Measurements from ENCODE around the gene DGKZ. TPM values are rescaled to one million over a fixed set of nuclear protein-coding genes. Genes with fewer than 3 reads are reported as not detected.
A peak's percentile ranks its signal among the peaks of the same experiment; 100 is the strongest.

DGKZ gene
- total and polyA plus RNA-seq, 2 of the 13 experiments (the other 11 are each of a cell fraction or from before 2014, with no cell fraction given): 15.8 to 20.7 TPM

GRCh38 chr11:46392421-46393230, 45.4 kb downstream of the DGKZ start (continued):
- TF ChIP-seq ZNF570 (CRISPR knock-in tag; IDR thresholded peaks at IDR 0.05; ENCODE audit: borderline replicate concordance) (no peak), ISX (CRISPR knock-in tag; conservative IDR thresholded peaks at IDR 0.05) (peak; percentile 99), MXI1 (IDR thresholded peaks at IDR 0.05; ENCODE audit: borderline replicate concordance, low read depth, low read length) (peak; percentile 96; the same call in 2 of the 3 replicates), ZNF235 (CRISPR knock-in tag; IDR thresholded peaks at IDR 0.05; ENCODE audit: borderline replicate concordance) (peak; percentile 99), POLR2G (IDR thresholded peaks at IDR 0.05; ENCODE audit: low read depth, low read length) (no peak), ZFP36L2 (CRISPR knock-in tag; IDR thresholded peaks at IDR 0.05) (peak; percentile 92; the same call in 1 of the 2 replicates), ZNF335 (CRISPR knock-in tag; IDR thresholded peaks at IDR 0.05) (peak; percentile 93), ZNF790 (CRISPR knock-in tag; IDR thresholded peaks at IDR 0.05; ENCODE audit: borderline replicate concordance) (peak; percentile 97; the same call in 1 of the 2 replicates), KLF11 (CRISPR knock-in tag; IDR thresholded peaks at IDR 0.05) (peak; percentile 99), LCORL (IDR thresholded peaks at IDR 0.05) (no peak), LCORL (CRISPR knock-in tag; IDR thresholded peaks at IDR 0.05) (peak; percentile 95), ATF1 (CRISPR knock-in tag; IDR thresholded peaks at IDR 0.05) (no peak), MTA1 (CRISPR knock-in tag; IDR thresholded peaks at IDR 0.05; ENCODE audit: borderline replicate concordance) (no peak; the same call in 1 of the 2 replicates), ZBTB4 (CRISPR knock-in tag; IDR thresholded peaks at IDR 0.05; ENCODE audit: borderline replicate concordance) (peak; percentile 92; the same call in 1 of the 2 replicates), NCOA5 (CRISPR knock-in tag; IDR thresholded peaks at IDR 0.05) (0 out of 2 replicates have a peak, but pooled peaks have one; percentile 43), ZNF280D (CRISPR knock-in tag; IDR thresholded peaks at IDR 0.05) (peak; percentile 97), ZNF883 (CRISPR knock-in tag; IDR thresholded peaks at IDR 0.05; ENCODE audit: not compliant biosample characterization) (peak; percentile 99), HMG20B (CRISPR knock-in tag; conservative IDR thresholded peaks at IDR 0.05) (peak; percentile 89), ZNF234 (CRISPR knock-in tag; conservative IDR thresholded peaks at IDR 0.05) (peak; percentile 98), MYNN (CRISPR knock-in tag; IDR thresholded peaks at IDR 0.05; ENCODE audit: low read depth) (peak; percentile 87; the same call in 1 of the 2 replicates), ZNF672 (CRISPR knock-in tag; IDR thresholded peaks at IDR 0.05) (no peak)
- TF ChIP-seq, protein P1, sequence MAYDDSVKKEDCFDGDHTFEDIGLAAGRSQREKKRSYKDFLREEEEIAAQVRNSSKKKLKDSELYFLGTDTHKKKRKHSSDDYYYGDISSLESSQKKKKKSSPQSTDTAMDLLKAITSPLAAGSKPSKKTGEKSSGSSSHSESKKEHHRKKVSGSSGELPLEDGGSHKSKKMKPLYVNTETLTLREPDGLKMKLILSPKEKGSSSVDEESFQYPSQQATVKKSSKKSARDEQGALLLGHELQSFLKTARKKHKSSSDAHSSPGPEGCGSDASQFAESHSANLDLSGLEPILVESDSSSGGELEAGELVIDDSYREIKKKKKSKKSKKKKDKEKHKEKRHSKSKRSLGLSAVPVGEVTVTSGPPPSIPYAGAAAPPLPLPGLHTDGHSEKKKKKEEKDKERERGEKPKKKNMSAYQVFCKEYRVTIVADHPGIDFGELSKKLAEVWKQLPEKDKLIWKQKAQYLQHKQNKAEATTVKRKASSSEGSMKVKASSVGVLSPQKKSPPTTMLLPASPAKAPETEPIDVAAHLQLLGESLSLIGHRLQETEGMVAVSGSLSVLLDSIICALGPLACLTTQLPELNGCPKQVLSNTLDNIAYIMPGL (CRISPR knock-in tag; IDR thresholded peaks at IDR 0.05; ENCODE audit: borderline replicate concordance in 1 of 2, low read depth in 1 of 2): peak in 1 of 2 experiments; percentile 85; a peak in 2 of 4 replicates

Data from HepG2 (cell line).